HepG2 (cell line): ENCODE data around the gene LGALS1. TPM values are rescaled to one million over a fixed set of nuclear protein-coding genes. Genes with fewer than 3 reads are reported as not detected.

ENCODE experiments used
- BRD4 ChIP-seq: sonication (generic); formaldehyde crosslinking; IDR thresholded peaks from 2 replicates; pipeline ENCODE4 v1.4.0; 2020; ENCODE audit warnings: missing genetic modification reagents
- CBFB ChIP-seq: sonication (generic); formaldehyde crosslinking; IDR thresholded peaks from 2 replicates; pipeline ENCODE4 v1.4.0; 2020; ENCODE audit warnings: missing genetic modification reagents
- HNRNPH1 ChIP-seq: fragments of 200-400 bp; formaldehyde crosslinking; optimal IDR thresholded peaks from 2 replicates; pipeline ENCODE3; 2017; ENCODE audit warnings: mild to moderate bottlenecking, low read depth, low read length
- IKZF5 ChIP-seq: IDR thresholded peaks from 2 replicates; pipeline ENCODE4 v1.6.1; 2018; ENCODE audit warnings: missing genetic modification reagents, mild to moderate bottlenecking, missing compliant biosample characterization
- PRDM10 ChIP-seq: sonication (generic); formaldehyde crosslinking; IDR thresholded peaks from 2 replicates; pipeline ENCODE4 v1.4.0; 2020; ENCODE audit warnings: low read depth, missing genetic modification reagents
- RFXAP ChIP-seq: sonication (generic); formaldehyde crosslinking; IDR thresholded peaks from 2 replicates; pipeline ENCODE4 v1.4.0; 2020; ENCODE audit warnings: missing genetic modification reagents, borderline replicate concordance
- RORA ChIP-seq: sonication (generic); formaldehyde crosslinking; IDR thresholded peaks from 2 replicates; pipeline ENCODE4 v1.5.0; 2020; ENCODE audit warnings: mild to moderate bottlenecking, missing genetic modification reagents, moderate library complexity
- SIX4 ChIP-seq: sonication (generic); formaldehyde crosslinking; IDR thresholded peaks from 2 replicates; pipeline ENCODE4 v1.4.0; 2020; ENCODE audit warnings: missing genetic modification reagents
- TMF1 ChIP-seq: sonication (generic); formaldehyde crosslinking; IDR thresholded peaks from 2 replicates; pipeline ENCODE4 v1.8.1; 2022; ENCODE audit warnings: low read depth, missing genetic modification reagents
- TRIM24 ChIP-seq: sonication (generic); formaldehyde crosslinking; IDR thresholded peaks from 2 replicates; pipeline ENCODE4 v1.8.0; 2022; ENCODE audit warnings: mild to moderate bottlenecking, missing genetic modification reagents
- ZBTB34 ChIP-seq: sonication (generic); formaldehyde crosslinking; IDR thresholded peaks from 2 replicates; pipeline ENCODE4 v1.8.0; 2022; ENCODE audit warnings: mild to moderate bottlenecking, missing genetic modification reagents
- ZC3H13 ChIP-seq: sonication (generic); formaldehyde crosslinking; IDR thresholded peaks from 2 replicates; pipeline ENCODE4 v1.8.1; 2023; ENCODE audit warnings: mild to moderate bottlenecking, missing genetic modification reagents, moderate library complexity
- ZNF343 ChIP-seq: sonication (generic); formaldehyde crosslinking; IDR thresholded peaks from 2 replicates; pipeline ENCODE4 v1.4.0; 2020; ENCODE audit warnings: mild to moderate bottlenecking, missing genetic modification reagents
- ZNF589 ChIP-seq: sonication (generic); formaldehyde crosslinking; conservative IDR thresholded peaks from 2 replicates; pipeline ENCODE4 v1.8.0; 2022; ENCODE audit warnings: mild to moderate bottlenecking, moderate library complexity, missing genetic modification reagents
- polyA plus RNA-seq, 8 experiments: library from polyadenylated mRNA; depleted of rRNA in 3 of 8; stranded (reverse) in 7 of 8; unstranded in 1 of 8; fragments of >200 nt; fragmentation: Illumina TruSeq in 4 of 8; extraction: Trizol in 4 of 8; gene quantifications; 2 replicates each; pipeline versions ENCODE4 v1.2.1 to v1.2.3, GENCODE V29; 2011 to 2016; ENCODE audit warnings: low read depth in 4 of 8, missing spikeins in 1 of 8, mixed read lengths in 1 of 8; ENCODE audit not compliant: insufficient read depth in 1 of 8
- total RNA-seq, 5 experiments: library from RNA; depleted of rRNA; stranded (reverse); fragments of >200 nt; fragmentation: Illumina TruSeq; extraction: Trizol; gene quantifications; 2 replicates each; pipeline ENCODE4 v1.2.3, GENCODE V29; 2016; ENCODE audit warnings: low read depth in 1 of 5
- TF ChIP-seq, protein P1 (sequence below): sonication (generic); formaldehyde crosslinking; IDR thresholded peaks from 2 replicates; pipeline ENCODE4 v1.4.0; 2020; ENCODE audit warnings: mild to moderate bottlenecking, missing genetic modification reagents
- TF ChIP-seq, protein P2 (sequence below): sonication (generic); formaldehyde crosslinking; IDR thresholded peaks from 2 replicates; pipeline ENCODE4 v1.4.0; 2020; ENCODE audit warnings: missing genetic modification reagents
- TF ChIP-seq, protein P3 (sequence below): sonication (generic); formaldehyde crosslinking; IDR thresholded peaks from 2 replicates; pipeline ENCODE4 v1.5.1; 2020; ENCODE audit warnings: missing genetic modification reagents, mild to moderate bottlenecking, borderline replicate concordance

Gene LGALS1
- total and polyA plus RNA-seq, 2 of the 13 experiments (the other 11 are each of a cell fraction or from before 2014, with no cell fraction given) = 103 to 858 TPM

- no peak for TF ChIP-seq IKZF5 (CRISPR knock-in tag)
- TF ChIP-seq, protein P1, sequence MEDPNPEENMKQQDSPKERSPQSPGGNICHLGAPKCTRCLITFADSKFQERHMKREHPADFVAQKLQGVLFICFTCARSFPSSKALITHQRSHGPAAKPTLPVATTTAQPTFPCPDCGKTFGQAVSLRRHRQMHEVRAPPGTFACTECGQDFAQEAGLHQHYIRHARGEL = no peak
- TF ChIP-seq ZC3H13 (CRISPR knock-in tag) = no peak
- no peak for TF ChIP-seq TRIM24 (CRISPR knock-in tag)
- no peak for TF ChIP-seq ZNF343
- TF ChIP-seq TMF1 (CRISPR knock-in tag) = no peak
- no peak for TF ChIP-seq RFXAP (CRISPR knock-in tag)
- no peak for TF ChIP-seq RORA
- TF ChIP-seq SIX4 = no peak
- TF ChIP-seq HNRNPH1 = no peak
- TF ChIP-seq CBFB (CRISPR knock-in tag) = no peak
- TF ChIP-seq, protein P2, sequence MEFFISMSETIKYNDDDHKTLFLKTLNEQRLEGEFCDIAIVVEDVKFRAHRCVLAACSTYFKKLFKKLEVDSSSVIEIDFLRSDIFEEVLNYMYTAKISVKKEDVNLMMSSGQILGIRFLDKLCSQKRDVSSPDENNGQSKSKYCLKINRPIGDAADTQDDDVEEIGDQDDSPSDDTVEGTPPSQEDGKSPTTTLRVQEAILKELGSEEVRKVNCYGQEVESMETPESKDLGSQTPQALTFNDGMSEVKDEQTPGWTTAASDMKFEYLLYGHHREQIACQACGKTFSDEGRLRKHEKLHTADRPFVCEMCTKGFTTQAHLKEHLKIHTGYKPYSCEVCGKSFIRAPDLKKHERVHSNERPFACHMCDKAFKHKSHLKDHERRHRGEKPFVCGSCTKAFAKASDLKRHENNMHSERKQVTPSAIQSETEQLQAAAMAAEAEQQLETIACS (CRISPR knock-in tag) = no peak
- TF ChIP-seq BRD4 (CRISPR knock-in tag) = no peak
- TF ChIP-seq PRDM10 (CRISPR knock-in tag) = no peak
- TF ChIP-seq ZNF589 (CRISPR knock-in tag) = no peak
- TF ChIP-seq, protein P3, sequence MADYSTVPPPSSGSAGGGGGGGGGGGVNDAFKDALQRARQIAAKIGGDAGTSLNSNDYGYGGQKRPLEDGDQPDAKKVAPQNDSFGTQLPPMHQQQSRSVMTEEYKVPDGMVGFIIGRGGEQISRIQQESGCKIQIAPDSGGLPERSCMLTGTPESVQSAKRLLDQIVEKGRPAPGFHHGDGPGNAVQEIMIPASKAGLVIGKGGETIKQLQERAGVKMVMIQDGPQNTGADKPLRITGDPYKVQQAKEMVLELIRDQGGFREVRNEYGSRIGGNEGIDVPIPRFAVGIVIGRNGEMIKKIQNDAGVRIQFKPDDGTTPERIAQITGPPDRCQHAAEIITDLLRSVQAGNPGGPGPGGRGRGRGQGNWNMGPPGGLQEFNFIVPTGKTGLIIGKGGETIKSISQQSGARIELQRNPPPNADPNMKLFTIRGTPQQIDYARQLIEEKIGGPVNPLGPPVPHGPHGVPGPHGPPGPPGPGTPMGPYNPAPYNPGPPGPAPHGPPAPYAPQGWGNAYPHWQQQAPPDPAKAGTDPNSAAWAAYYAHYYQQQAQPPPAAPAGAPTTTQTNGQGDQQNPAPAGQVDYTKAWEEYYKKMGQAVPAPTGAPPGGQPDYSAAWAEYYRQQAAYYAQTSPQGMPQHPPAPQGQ (CRISPR knock-in tag) = no peak
- no peak for TF ChIP-seq ZBTB34
These were observed 11.0 kb upstream of the LGALS1 start (continued) for GRCh38 chr22:37664249-37665101.
